Adrenal gland (tissue), 12 donors: ENCODE measurements around the gene SYNDIG1. TPM values are rescaled to one million over a fixed set of nuclear protein-coding genes. Genes with fewer than 3 reads are reported as not detected.

Experiments used
- DNase-seq, 7 donors: peaks; one replicate each; pipeline ENCODE4 v3.0.0-alpha.2; 2019 to 2020
- H3K27ac ChIP-seq, 5 donors: fragments of 200-600 bp; sonication (generic) in 4 of 5; 1 replicate in 3 of 5; 2 replicates in 2 of 5; pipeline versions ENCODE4 v1.5.1 to v1.8.0; 2016 to 2020; ENCODE audit warnings: mild to moderate bottlenecking in 1 of 5
- H3K27me3 ChIP-seq: fragments of 200-600 bp; 2 replicates; pipeline ENCODE4 v1.8.0; 2021
- H3K36me3 ChIP-seq, 2 donors: fragments of 200-600 bp; replicated peaks in 1 of 2; 1 replicate in 1 of 2; 2 replicates in 1 of 2; pipeline versions ENCODE4 v1.5.1 to v1.8.0; 2018 to 2022
- H3K4me1 ChIP-seq, 2 donors: fragments of 200-600 bp; replicated peaks in 1 of 2; 1 replicate in 1 of 2; 2 replicates in 1 of 2; pipeline versions ENCODE4 v1.5.1 to v1.8.0; 2018 to 2021
- H3K4me3 ChIP-seq, 4 donors: fragments of 200-600 bp; sonication (generic) in 3 of 4; one replicate each; pipeline ENCODE4 v1.5.1; 2016 to 2018
- H3K9me3 ChIP-seq, 3 donors: fragments of 200-600 bp; sonication (generic) in 1 of 3; replicated peaks in 1 of 3; 1 replicate in 2 of 3; 2 replicates in 1 of 3; pipeline versions ENCODE4 v1.5.1 to v1.8.0; 2016 to 2021
- POLR2A ChIP-seq, 2 donors: fragments of 450-650 bp; IDR thresholded peaks; one replicate each; pipeline ENCODE4 v1.6.1; 2017; ENCODE audit warnings: antibody characterized with exemption in 2 of 2, mild to moderate bottlenecking in 2 of 2, moderate library complexity in 1 of 2
- WGBS, 4 donors: extraction: QIAGEN DNeasy Blood & Tissue Kit in 2 of 4; methylation state at CpG; one replicate each; pipeline versions ENCODE4 v1.1.5 to v1.1.7; 2013 to 2017; 5-methylcytosine and 5-hydroxymethylcytosine counted together
- intact Hi-C, 2 donors: fragments of 100-400 bp; cut with DNase I; formaldehyde crosslinking; loops; one replicate each; pipeline versions ENCODE4 v1.14.1 to v1.15.0; 2022 to 2023
- polyA plus RNA-seq, 3 donors: library from polyadenylated mRNA; stranded (reverse); fragments of 200-250 nt in 2 of 3; fragments of 350-450 nt in 1 of 3; fragmentation: Illumina TruSeq in 1 of 3; extraction: RNeasy Lipid Tissue Mini Kit (QIAGEN cat#74804) in 1 of 3; gene quantifications; one replicate each; pipeline ENCODE4 v1.2.3, GENCODE V29; 2013 to 2014
- total RNA-seq, 9 donors: library from RNA; depleted of rRNA in 4 of 9; stranded (reverse); fragments of >200 nt in 4 of 9; fragments of 120-200 nt in 1 of 9; fragmentation: NEBNext Ultra II Directional in 1 of 9; extraction: Animal tissue kit (Norgen Biotek cat#: 25700) in 1 of 9; gene quantifications; one replicate each; pipeline versions ENCODE4 v1.1.0 to v1.2.4, GENCODE V29; 2013 to 2023
- TF ChIP-seq, protein P1 (sequence below), 6 experiments: fragments of 450-650 bp in 4 of 6; fragments of 200-600 bp in 2 of 6; sonication (generic) in 1 of 6; IDR thresholded peaks; 1 replicate in 5 of 6; 2 replicates in 1 of 6; pipeline versions ENCODE4 v1.5.1 to v1.8.0; 2016 to 2021; ENCODE audit warnings: antibody characterized with exemption in 6 of 6, mild to moderate bottlenecking in 2 of 6, moderate library complexity in 1 of 6
- donor health status: healthy with polysubstance abuse.
- donor health status: Bipolar disorder and iron deficiency.
- donor health status: DM: yes; HTN: yes; CAD: no.
- donor health status: DM: no; HTN: no; CAD: no.
- donor health status: DM: no; HTN: no; CAD: no.
- donor health status: DM: yes; HTN: yes; CAD: no.

Gene SYNDIG1
- total and polyA plus RNA-seq, 12 donors: 0.26 to 3.6 (median 0.76) TPM

DNA sequence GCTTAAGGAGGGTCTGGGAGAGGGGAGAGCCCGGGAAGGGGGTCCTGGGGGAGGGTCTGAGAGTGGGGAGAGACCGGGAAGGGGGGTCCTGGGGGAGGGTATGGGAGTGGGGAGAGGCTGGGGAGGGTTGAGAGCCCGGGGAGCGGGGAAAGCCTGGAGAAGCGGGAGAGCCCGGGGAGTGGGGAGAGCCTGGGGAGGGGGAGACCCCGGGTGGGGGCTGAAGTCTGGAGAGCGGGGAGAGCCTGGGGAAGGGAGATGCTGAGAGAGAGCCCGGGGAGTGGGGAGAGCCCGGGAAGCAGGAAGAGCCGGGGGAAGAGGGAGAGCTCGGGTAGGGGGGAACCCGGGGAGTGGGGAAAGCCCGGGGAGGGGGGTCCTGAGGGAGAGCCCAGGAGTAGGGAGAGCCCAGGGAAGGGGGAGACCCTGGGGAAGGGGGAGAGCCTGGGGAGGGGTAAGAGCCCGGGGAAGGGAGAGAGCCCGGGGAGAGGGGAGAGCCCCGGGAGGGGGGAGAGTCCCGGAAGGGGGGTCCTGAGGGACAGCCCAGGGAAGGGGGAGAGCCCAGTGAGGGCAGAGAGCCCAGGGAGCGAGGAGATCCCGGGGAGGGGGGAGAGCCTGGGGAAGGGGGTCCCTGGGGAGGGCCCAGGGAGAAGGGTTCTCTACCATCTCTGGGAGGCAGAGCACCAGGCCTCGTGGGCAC is 148.5 kb downstream of the SYNDIG1 start:
- Histone ChIP-seq H3K36me3 (no peaks in the 10 kb centered on the region), H3K27ac (no peak overlapping the region), H3K4me3 (no peak overlapping the region), H3K9me3 (no peaks in the 10 kb centered on the region), H3K27me3 (no peaks in the 10 kb centered on the region), H3K4me1 (no peaks in the 10 kb centered on the region)
- intact Hi-C loops: loop anchor here in 1 of 2 donors (10.0 kb wide), 1 partner anchor 47 kb away; no protein-coding TSS in a partner anchor
- DNase-seq: no peak
- WGBS, 4 donors: 68 to 75% (median 70%) methylated on average over 8 to 21 of the region's 21 CpGs
- TF ChIP-seq, protein P1, sequence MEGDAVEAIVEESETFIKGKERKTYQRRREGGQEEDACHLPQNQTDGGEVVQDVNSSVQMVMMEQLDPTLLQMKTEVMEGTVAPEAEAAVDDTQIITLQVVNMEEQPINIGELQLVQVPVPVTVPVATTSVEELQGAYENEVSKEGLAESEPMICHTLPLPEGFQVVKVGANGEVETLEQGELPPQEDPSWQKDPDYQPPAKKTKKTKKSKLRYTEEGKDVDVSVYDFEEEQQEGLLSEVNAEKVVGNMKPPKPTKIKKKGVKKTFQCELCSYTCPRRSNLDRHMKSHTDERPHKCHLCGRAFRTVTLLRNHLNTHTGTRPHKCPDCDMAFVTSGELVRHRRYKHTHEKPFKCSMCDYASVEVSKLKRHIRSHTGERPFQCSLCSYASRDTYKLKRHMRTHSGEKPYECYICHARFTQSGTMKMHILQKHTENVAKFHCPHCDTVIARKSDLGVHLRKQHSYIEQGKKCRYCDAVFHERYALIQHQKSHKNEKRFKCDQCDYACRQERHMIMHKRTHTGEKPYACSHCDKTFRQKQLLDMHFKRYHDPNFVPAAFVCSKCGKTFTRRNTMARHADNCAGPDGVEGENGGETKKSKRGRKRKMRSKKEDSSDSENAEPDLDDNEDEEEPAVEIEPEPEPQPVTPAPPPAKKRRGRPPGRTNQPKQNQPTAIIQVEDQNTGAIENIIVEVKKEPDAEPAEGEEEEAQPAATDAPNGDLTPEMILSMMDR (IDR thresholded peaks at IDR 0.05): no peak

DNA sequence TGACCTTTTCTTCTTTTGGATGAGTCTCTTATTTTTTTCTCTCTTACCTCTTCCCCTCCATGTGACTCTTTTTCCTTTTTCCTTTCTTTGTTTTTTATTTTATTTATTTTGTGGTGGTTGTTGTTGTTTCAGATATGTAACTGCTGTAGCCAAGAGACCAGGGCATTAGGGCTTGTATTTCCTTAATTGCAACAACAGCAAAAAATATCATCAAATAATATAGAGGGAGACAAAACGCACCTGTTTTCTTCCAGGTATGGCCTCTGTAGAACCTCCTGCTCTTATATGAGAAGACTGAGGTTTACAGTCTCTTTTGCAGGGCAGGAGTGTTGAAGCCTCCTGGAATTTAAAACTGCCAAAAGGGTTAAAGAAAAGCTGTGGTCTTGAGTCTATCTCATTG is 149.3 kb downstream of the SYNDIG1 start:
- Histone ChIP-seq H3K4me1 (no peaks in the 10 kb centered on the region), H3K9me3 (no peaks in the 10 kb centered on the region), H3K27me3 (no peaks in the 10 kb centered on the region), H3K27ac (no peak overlapping the region), H3K4me3 (no peak overlapping the region), H3K36me3 (no peaks in the 10 kb centered on the region)
- intact Hi-C loops: loop anchor here in 1 of 2 donors (10.0 kb wide), 1 partner anchor 46 kb away; no protein-coding TSS in a partner anchor
- 51 to 79% (median 75%) methylated on average over 1 of the region's 1 CpG for WGBS, 4 donors
- TF ChIP-seq POLR2A (IDR thresholded peaks at IDR 0.05): no peak
- TF ChIP-seq, protein P1 (IDR thresholded peaks at IDR 0.05): no peak
- DNase-seq: no peak

DNA sequence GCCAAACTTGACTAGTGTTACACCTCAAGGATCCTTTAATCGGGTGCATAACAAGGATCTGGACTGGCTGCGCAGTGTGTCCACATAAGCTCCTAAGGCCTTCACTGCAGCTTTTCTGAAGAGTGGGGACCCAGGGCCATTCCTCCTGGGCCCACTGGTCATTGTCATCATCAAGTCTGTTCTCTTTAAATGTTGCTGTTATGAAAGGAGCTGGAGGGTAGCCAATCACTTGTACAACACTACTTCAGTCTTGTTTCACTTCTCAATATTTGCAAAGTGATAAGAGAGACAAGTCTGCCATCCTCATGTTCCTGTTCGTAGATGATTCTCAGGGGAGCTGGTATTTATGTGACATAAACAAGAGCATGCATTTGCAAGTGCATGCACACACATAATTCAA is 149.8 kb downstream of the SYNDIG1 start:
- TF ChIP-seq POLR2A (IDR thresholded peaks at IDR 0.05): no peak
- Histone ChIP-seq H3K9me3 (no peaks in the 10 kb centered on the region), H3K4me3 (no peak overlapping the region), H3K27me3 (no peaks in the 10 kb centered on the region), H3K4me1 (no peaks in the 10 kb centered on the region), H3K27ac (no peak overlapping the region), H3K36me3 (no peaks in the 10 kb centered on the region)
- no peak for DNase-seq
- WGBS, 4 donors: 69 to 81% (median 75%) methylated on average over 3 of the region's 3 CpGs
- intact Hi-C loops: loop anchor here in 1 of 2 donors (10.0 kb wide), 1 partner anchor 46 kb away; no protein-coding TSS in a partner anchor

DNA sequence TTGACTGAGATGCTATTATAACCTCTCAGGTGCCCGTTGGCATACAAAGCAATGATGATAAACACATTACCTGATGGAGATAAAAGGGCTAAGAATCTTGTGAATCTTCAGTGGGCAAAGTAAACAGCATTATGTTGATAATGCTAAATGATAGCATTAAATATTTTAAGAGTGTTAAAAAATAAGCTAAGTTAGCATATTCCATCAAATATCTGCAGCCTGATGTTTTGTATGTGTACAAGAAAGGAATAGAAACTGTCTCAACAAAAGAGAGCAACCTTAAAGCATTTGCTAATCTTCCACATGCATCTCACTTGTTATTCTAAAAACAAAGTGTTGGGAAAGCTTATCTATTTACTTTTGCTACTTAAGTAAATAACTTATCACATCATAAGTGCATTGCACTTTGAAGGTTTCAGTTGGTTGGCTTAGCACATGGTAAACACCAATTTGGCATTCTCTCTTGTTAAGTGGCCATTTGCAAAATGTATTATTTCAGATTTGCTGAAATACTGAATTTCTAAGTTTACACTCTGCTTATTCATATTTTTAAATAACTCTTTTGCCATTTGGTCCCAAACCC is 151.6 kb downstream of the SYNDIG1 start:
- H3K27ac ChIP-seq: no peak overlapping the region
- H3K36me3 ChIP-seq: no peaks in the 10 kb centered on the region
- DNase-seq: no peak
- H3K9me3 ChIP-seq: no peaks in the 10 kb centered on the region
- TF ChIP-seq POLR2A (IDR thresholded peaks at IDR 0.05): no peak
- TF ChIP-seq, protein P1 (IDR thresholded peaks at IDR 0.05): no peak
- no peaks in the 10 kb centered on the region for H3K27me3 ChIP-seq
- H3K4me3 ChIP-seq: no peak overlapping the region
- 80 to 96% (median 86%) methylated on average over 1 of the region's 1 CpG for WGBS, 4 donors
- H3K4me1 ChIP-seq: no peaks in the 10 kb centered on the region
- intact Hi-C loops: no loop called here
